Stimulated activated CD4-positive, alpha-beta T cell treated with anti-CD3 and anti-CD28 coated beads, Interleukin-1b, Interleukin-23, amount 100 ng/mL, for 4 hours (primary cell): ENCODE data around the gene XBP1.
A peak's percentile ranks its signal among the peaks of the same experiment; 100 is the strongest.
"Not testable (repeated sequence)": the region's sequence is repeated elsewhere in the genome, so short reads cannot be mapped to it uniquely, and the experiment has no call there.

ENCODE experiments used
- DNase-seq, 2 donors: peaks; one replicate each; pipeline ENCODE4 v3.0.0-alpha.2; 2020; ENCODE audit warnings: low read depth in 2 of 2

Gene XBP1

DNA sequence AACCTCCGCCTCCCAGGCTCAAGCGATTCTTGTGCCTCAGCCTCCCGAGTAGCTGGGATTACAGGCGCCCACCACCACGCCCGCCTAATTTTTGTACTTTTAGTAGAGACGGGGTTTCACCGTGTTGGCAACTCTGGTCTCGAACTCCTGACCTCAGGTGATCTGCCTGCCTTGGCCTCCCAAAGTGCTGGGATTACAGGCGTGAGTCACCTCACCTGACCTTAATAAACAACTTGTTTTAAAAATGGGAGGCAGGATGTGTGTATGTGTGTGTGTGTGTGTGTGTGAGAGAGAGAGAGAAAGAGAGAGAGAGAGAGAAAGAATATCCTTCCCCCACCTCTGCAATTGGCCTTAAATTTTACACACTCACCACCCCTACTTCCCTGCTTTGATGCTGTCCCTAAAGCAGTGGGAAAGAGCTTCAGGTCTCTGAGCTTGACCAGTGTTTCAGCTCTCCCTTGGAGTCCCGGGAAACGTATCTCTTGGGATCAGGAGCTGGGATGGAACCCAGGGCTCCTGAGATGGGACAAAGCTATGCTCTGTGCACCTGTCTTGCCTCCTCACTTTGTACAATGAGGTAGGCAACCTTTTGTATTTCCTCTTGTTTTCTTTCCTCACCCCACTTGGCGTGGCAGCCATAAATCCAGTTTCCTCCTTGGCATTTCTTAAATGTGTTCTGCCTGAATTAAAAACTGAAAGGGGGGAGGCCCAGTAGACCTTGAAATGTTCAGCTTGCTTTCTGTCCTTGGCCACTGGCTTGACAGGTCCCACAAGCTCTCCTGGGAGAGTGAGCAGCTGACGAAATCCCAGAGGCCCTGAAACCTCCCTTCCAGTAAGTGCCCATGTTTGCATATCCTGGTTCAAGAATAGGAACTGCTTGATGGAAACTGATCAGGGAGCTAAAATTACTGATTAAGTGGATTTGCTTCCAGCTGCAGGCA lies 17.8 kb upstream of the XBP1 start:
- DNase-seq, result no peak

DNA sequence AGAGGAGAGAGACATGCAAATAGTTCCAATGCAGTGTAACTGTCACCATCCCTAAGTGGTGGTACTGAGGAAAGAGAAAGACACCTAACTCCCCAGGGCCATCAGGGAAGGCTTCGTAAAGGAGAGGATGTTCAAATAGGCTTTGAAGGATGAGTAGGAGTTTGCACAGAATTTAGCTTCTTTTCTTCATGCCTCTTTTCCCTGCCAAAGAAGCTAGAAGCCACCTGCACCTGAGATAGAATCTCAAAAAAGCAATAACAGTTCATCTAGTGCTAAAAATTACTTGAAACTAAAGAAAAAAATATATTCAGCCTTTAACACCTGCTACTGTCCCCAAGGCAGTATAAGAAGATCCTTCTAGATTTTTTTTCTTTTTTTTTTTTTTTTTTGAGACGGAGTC lies 16.7 kb upstream of the XBP1 start:
- DNase-seq, result no peak

- DNase-seq, result no peak
Observed at GRCh38 chr22:28815729-28816128, 15.4 kb upstream of the XBP1 start.

- DNase-seq, result no peak
Observed at GRCh38 chr22:28815111-28815510, 14.7 kb upstream of the XBP1 start.

DNA sequence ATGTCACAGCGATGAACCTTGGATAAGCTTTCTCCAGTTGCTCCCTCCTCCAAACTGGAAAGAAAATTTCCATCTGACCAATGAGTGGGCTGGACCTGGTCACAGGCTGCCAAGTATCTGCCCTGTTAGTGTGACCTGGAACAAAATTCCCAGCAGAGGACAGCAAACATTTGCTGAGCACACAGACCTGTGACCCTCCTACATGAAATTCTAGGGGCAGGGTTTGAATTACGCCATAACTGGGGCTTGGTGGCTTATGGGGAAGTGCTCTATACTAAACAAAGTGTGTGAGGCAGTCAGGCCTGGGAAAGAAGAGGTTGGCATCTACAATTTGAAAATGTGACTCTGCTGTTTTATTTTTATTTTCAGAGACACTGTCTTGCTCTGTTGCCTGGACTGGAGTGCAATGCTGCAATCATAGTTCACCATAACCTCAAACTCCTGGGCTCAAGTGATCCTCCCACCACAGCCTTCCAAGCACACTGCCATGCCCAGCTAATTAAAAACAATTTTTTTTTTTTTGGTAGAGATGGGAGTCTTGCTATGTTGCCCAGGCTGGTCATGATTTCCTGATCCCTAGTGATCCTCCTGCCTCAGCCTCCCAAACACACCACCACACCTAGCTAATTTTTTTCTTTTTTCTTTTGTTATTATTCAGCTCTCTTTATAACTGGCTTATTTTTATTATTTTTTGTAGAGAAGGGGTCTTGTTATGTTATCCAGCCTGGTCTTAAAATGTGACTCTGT lies 13.6 kb upstream of the XBP1 start:
- no peak for DNase-seq

GRCh38 chr22:28812516-28812915 lies 12.1 kb upstream of the XBP1 start:
- DNase-seq, result no peak

GRCh38 chr22:28810821-28811491 lies 10.6 kb upstream of the XBP1 start:
- DNase-seq, result peak in 1 of 2 donors; percentile 15

- no peak for DNase-seq
Observed at GRCh38 chr22:28808716-28809355, 8.5 kb upstream of the XBP1 start.

DNA sequence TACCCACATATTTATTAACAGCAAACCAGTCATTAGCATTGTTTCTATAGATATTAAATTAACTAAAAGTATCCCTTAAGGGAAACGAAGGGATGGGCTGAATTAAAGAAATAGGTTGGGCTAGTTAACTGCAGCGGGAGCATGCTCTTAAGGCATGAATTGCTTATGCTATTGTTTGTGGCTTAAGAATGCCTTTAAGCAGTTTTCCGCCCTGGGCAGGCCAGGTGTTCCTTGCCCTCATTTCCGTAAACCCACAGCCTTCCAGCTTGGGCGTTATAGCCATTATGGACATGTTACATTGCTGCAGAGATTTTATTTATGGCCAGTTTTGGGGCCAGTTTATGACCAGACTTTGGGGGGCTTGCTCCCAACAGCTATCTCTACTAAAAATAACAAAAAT lies 5.1 kb upstream of the XBP1 start:
- not testable (repeated sequence) for DNase-seq

DNA sequence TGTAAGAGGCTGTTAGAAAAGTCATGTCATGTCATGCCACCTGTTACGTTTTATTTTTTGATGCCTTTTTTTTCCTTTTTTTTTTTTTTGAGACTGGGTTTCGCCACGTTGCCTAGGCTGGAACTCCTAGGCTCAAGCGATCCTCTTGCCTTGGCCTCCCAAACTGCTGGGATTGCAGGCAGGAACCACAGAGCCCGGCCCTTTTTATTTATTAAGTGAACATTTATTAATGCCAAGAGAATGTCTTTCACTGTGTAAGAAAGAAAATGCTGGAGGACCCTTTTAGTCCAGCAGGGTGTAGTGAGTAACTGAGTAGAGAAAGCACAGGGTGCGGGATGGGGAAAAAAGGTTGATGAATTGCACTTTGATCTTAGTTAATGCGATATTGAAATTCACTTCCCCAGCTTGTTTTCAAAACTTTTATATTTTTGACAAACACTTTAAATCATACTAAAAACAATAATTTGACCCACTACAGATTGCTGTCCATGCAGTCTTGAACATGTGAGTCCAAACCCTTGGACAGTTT lies 2.3 kb upstream of the XBP1 start:
- no peak for DNase-seq

GRCh38 chr22:28801845-28802594 lies 1.7 kb upstream of the XBP1 start:
- DNase-seq, result no peak

DNA sequence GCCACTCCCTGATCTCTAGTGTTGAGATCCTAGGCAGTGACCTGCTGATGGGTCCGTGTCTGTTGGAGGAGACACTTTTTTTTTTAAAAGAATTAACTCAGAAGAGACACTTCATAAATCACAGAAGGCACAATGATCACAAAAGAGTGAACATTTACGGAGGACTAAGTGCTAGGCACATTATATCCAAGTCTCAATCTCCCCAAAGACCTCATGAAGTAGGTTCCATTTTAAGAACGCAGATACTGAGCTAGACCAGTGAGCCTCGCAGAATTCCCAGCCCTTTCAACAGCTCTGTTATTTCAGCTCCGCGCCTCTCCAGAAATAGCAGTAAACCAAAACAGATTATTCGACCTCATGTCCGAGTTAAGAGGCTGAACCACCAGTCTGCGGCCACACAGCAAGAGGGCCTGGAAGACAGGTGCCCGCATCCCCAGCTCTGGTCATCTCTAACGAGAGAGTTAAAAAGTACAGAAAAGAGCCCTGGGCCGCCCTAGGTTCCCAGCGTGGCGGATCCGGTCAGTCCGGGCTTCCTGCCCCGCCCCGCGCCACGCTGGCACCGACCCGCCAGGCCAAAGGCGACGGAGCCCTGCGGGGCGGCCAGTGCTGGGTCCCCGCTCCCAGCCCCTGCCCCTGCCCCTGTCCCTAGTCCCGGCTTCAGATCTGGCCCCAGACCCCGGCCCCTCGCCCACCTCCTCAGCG lies 612 bp downstream of the XBP1 start:
- peak in 1 of 2 donors; percentile 38 for DNase-seq

DNA sequence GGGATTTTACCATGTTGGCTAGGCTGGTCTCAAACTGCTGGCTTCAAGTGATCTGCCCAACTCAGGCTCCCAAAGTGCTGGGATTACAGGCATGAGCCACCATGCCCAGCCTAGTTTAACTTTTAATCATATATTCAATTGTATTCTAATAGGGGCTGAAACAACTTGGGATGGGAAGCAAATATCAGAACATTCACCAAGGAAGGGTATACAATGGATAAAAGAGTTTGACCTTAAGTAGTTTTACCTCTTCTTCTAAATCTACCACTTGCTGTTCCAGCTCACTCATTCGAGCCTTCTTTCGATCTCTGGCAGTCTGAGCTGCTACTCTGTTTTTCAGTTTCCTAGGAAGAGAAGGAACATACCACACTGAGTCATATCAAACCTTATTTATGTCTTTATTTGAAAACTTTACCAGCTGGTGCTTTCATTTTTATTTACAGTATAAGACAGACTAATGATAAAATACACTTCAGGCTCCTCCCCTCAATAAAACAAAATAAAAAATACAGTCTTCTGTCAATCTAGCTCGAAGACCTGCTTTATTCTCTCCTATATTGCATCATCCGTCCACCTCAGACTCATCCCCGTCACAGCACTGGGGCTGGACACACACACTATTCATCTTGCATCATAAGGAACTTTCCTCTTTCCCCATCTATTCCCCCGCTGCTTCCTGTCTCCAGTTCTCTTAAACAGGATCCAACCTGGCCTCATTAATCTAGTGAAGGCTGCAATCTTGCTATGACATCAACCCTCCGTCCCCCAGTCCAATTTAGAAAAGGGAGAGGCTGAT lies 1.4 kb downstream of the XBP1 start:
- peak in 1 of 2 donors; percentile 25 for DNase-seq

GRCh38 chr22:28795932-28796856 lies 4.2 kb downstream of the XBP1 start:
- DNase-seq, result no peak

DNA sequence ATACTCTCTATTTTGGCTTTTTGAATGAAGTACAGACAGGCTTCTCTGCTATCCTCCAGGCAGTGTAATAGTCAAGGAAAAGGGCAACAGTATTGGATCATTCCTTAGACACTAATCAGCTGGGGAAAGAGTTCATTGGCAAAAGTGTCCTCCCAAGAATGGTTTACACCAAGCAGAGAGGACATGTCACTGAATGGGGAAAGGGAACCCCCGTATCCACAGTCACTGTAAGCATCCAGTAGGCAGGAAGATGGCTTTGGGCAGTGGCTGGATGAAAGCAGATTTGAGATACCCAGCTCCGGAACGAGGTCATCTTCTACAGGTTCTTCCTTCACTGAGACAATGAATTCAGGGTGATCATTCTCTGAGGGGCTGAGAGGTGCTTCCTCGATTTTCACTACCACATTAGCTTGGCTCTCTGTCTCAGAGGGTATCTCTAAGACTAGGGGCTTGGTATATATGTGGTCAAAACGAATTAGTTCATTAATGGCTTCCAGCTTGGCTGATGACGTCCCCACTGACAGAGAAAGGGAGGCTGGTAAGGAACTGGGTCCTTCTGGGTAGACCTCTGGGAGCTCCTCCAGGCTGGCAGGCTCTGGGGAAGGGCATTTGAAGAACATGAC lies 5.2 kb downstream of the XBP1 start:
- no peak for DNase-seq

GRCh38 chr22:28793976-28794584 lies 6.3 kb downstream of the XBP1 start:
- DNase-seq, result no peak
